Pancreas (tissue), 10 donors: Measurements from ENCODE around the gene SMCR8. TPM values are rescaled to one million over a fixed set of nuclear protein-coding genes. Genes with fewer than 3 reads are reported as not detected.

ENCODE experiments used
- ATAC-seq, 4 donors: fragments of 200-7000 bp; cut with Tn5 transposase; one replicate each; pipeline versions ENCODE4 v1.8.0 to v1.9.1; 2020; ENCODE audit warnings: mild to moderate bottlenecking in 4 of 4, moderate library complexity in 4 of 4
- DNase-seq, 6 donors: peaks; one replicate each; pipeline ENCODE4 v3.0.0-alpha.2; 2020
- FAIRE-seq: peaks from 2 replicates; lab custom pipeline; 2012; peaks lifted over from hg19 to GRCh38; lab: Jason Lieb, UNC
- H3K27ac ChIP-seq, 4 donors: fragments of 200-600 bp; sonication (generic); 1 replicate in 3 of 4; 2 replicates in 1 of 4; pipeline versions ENCODE4 v1.5.0 to v1.8.0; 2020
- H3K27me3 ChIP-seq, 4 donors: fragments of 200-600 bp; one replicate each; pipeline ENCODE4 v1.8.0; 2021
- H3K36me3 ChIP-seq, 3 donors: fragments of 200-600 bp; sonication (generic) in 1 of 3; one replicate each; pipeline versions ENCODE4 v1.5.0 to v1.8.0; 2020 to 2021
- H3K4me1 ChIP-seq, 3 donors: fragments of 200-600 bp; one replicate each; pipeline ENCODE4 v1.8.0; 2021
- H3K4me3 ChIP-seq, 4 donors: fragments of 200-600 bp; sonication (generic) in 2 of 4; one replicate each; pipeline versions ENCODE4 v1.5.0 to v1.8.0; 2020 to 2021
- H3K9me3 ChIP-seq, 4 donors: fragments of 200-600 bp; one replicate each; pipeline ENCODE4 v1.8.0; 2021
- WGBS, 2 donors: extraction: QIAGEN DNeasy Blood & Tissue Kit; methylation state at CpG; one replicate each; pipeline ENCODE4 v1.1.7; 2013; 5-methylcytosine and 5-hydroxymethylcytosine counted together
- intact Hi-C, 3 donors: fragments of 100-400 bp; cut with DNase I; formaldehyde crosslinking; loops; one replicate each; pipeline versions ENCODE4 v1.11.1 to v1.14.2; 2022
- polyA plus RNA-seq, 2 donors: library from polyadenylated mRNA; stranded (reverse); fragments of 200-250 nt; gene quantifications; one replicate each; pipeline ENCODE4 v1.2.3, GENCODE V29; 2013
- total RNA-seq, 6 donors: library from RNA; stranded (reverse); fragmentation: NEBNext Ultra II Directional in 4 of 6; extraction: Animal tissue kit (Norgen Biotek cat#: 25700) in 4 of 6; gene quantifications; one replicate each; pipeline versions ENCODE4 v1.2.1 to v1.2.4, GENCODE V29; 2021 to 2023
- TF ChIP-seq, protein P1 (sequence below), 4 donors: fragments of 200-600 bp; sonication (generic) in 3 of 4; IDR thresholded peaks; one replicate each; pipeline versions ENCODE4 v1.5.0 to v1.8.0; 2021; ENCODE audit warnings: antibody characterized with exemption in 4 of 4
- donor health status: healthy with polysubstance abuse.
- donor health status: DM: no; HTN: no; CAD: no; lungs with moderate emphysema.
- donor health status: DM: no; HTN: no; CAD: no.
- donor health status: control.
- donor health status: control.
- donor health status: Bipolar disorder and iron deficiency.
- donor health status: DM: yes; HTN: yes; CAD: no.
- donor health status: DM: no; HTN: no; CAD: no.
- donor health status: DM: no; HTN: no; CAD: no.
- donor health status: DM: yes; HTN: yes; CAD: no.

The SMCR8 gene
- total and polyA plus RNA-seq, 8 donors: 2.7 to 11.5 (median 5.9) TPM

DNA sequence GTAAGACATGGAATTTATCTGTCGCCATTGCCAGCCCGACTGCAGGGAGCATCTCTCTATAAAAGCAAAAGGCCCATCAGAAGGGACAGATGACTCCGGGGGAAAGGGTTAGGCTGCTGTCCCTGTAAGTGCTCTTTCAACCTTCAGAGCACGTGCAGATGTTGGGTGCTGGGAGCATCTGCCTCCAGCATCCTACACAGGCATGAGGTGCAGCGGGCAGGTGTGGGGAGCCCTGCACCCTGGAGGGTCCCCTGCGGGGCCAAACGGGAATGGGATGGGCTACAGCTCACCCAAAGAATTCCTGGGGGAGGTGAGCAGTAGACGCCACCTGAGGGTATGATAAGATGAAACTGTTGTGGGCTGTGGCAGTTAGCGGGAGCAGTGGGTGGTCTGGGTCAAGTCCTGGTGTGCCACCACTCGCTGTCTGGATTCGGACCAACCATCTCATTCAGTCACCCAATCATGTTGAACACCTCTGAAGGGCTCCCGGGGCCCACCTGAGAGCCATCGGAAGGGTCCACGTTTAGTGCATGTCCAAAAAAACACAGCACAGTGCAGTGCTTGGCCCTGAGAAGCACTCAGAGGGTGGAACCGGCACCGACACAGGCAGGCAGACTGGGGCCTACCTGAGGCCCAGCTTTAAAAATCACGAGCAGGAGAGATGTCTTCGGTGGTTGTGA is 3.8 kb downstream of the SMCR8 start:
- H3K4me1 ChIP-seq: peaks cover 30 to 38% (median 34%) of the 10 kb centered on the region in 3 donors
- 65 to 75% methylated on average over 18 of the region's 18 CpGs for whole genome bisulfite sequencing, 2 donors
- H3K4me3 ChIP-seq: no peak overlapping the region
- no peaks in the 10 kb centered on the region for H3K27me3 ChIP-seq
- H3K36me3 ChIP-seq: peaks cover 0 to 17% (median 0%) of the 10 kb centered on the region in 3 donors
- DNase-seq (peak in 1 of 6 donors; percentile 36), ATAC-seq (no peak), FAIRE-seq (no peak)
- no peak overlapping the region for H3K27ac ChIP-seq
- H3K9me3 ChIP-seq: no peaks in the 10 kb centered on the region
- TF ChIP-seq, protein P1, sequence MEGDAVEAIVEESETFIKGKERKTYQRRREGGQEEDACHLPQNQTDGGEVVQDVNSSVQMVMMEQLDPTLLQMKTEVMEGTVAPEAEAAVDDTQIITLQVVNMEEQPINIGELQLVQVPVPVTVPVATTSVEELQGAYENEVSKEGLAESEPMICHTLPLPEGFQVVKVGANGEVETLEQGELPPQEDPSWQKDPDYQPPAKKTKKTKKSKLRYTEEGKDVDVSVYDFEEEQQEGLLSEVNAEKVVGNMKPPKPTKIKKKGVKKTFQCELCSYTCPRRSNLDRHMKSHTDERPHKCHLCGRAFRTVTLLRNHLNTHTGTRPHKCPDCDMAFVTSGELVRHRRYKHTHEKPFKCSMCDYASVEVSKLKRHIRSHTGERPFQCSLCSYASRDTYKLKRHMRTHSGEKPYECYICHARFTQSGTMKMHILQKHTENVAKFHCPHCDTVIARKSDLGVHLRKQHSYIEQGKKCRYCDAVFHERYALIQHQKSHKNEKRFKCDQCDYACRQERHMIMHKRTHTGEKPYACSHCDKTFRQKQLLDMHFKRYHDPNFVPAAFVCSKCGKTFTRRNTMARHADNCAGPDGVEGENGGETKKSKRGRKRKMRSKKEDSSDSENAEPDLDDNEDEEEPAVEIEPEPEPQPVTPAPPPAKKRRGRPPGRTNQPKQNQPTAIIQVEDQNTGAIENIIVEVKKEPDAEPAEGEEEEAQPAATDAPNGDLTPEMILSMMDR (IDR thresholded peaks at IDR 0.05): no peak
- intact Hi-C loops: no loop called here

DNA sequence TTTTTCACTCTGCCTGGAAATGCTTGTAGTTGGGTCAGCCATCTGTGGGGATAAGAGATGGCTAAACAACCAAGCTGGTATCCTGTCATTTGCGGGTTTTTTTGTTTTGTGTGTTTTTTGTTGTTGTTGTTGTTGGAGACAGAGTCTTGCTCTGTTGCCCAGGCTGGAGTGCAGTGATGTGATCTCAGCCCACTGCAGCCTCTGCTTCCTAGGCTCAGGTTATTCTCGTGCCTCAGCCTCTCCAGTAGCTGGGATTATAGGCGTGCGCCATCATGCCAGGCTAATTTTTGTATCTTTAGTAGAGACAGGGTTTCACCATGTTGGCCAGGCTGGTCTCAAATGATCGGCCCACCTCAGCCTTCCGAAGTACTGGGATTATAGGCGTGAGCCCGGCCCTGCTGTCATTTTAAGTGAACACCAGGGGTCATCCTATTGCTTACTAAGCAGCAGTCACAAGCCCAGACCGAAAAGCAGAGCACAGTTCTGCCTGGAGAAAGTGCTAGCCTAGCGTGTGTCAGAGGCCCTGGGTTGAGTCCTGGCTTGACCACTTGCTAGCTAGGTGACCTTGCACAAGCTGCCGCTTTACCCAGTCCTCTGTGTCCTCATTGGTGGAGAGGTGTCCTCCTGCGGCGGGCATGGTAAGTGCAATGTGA is 4.6 kb downstream of the SMCR8 start:
- TF ChIP-seq, protein P1 (IDR thresholded peaks at IDR 0.05): no peak
- intact Hi-C loops: no loop called here
- FAIRE-seq (no peak), DNase-seq (no peak), ATAC-seq (no peak)
- H3K9me3 ChIP-seq: no peaks in the 10 kb centered on the region
- H3K4me1 ChIP-seq: peaks cover 30 to 36% (median 34%) of the 10 kb centered on the region in 3 donors
- H3K4me3 ChIP-seq: no peak overlapping the region
- H3K36me3 ChIP-seq: peaks cover 0 to 26% (median 0%) of the 10 kb centered on the region in 3 donors
- no peaks in the 10 kb centered on the region for H3K27me3 ChIP-seq
- WGBS, 2 donors: 55 to 66% methylated on average over 13 of the region's 13 CpGs
- no peak overlapping the region for H3K27ac ChIP-seq

DNA sequence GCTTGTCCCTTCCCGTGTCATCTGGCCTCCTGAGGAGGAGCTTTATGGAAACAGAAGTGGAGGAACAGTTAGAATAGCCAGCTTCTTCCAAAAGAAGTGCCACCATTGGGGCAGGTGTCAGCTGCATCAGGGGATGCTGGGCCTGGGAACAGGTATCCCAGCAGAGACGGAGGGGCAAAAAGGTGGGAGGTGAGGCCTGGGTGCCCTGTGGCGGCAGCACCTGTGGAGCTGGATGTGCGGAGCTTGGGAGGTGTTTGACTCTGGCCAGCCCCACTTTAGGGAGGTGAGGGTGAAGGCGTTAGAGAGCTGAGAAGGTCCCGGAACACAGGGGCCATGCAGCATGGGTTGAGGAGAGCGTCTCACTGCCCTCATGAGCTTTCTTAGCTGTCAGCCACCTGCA is 5.2 kb downstream of the SMCR8 start:
- H3K4me1 ChIP-seq: peaks cover 30 to 36% (median 34%) of the 10 kb centered on the region in 3 donors
- no peak overlapping the region for H3K27ac ChIP-seq

DNA sequence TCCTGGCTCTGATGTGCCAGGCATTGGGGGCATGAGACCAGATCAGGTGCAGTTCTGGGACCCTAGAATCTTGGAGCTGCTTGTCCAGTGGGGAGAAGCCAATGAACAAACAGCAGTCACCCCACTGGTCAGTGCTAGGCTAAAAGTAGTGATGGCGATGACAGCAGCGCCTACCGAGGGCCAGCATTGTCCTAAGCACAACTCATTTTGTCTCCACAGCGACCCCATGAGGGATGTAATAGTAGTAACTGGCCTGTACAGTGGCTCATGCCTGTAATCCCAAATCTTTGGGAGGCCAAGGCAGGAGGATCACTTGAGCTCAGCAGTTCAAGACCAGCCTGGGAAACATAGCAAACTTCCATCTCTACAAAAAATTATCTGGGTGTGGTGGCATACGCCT is 6.2 kb downstream of the SMCR8 start:
- no peak for ATAC-seq
- no peak overlapping the region for H3K27ac ChIP-seq
- H3K36me3 ChIP-seq: peaks cover 0 to 35% (median 0%) of the 10 kb centered on the region in 3 donors

More for the DNA sequence above, 5.2 kb downstream of the SMCR8 start:
- intact Hi-C loops: no loop called here
- Histone ChIP-seq H3K9me3 (no peaks in the 10 kb centered on the region), H3K36me3 (peaks cover 0 to 31% (median 0%) of the 10 kb centered on the region in 3 donors), H3K4me3 (no peak overlapping the region), H3K27me3 (no peaks in the 10 kb centered on the region)
- DNase-seq: peak in 1 of 6 donors; percentile 38
- TF ChIP-seq, protein P1 (IDR thresholded peaks at IDR 0.05): no peak
- no peak for ATAC-seq
- WGBS, 2 donors: 81 to 85% methylated on average over 7 of the region's 7 CpGs
- no peak for FAIRE-seq

More for the DNA sequence above, 6.2 kb downstream of the SMCR8 start:
- DNase-seq (no peak), FAIRE-seq (no peak)
- peaks cover 23 to 31% (median 30%) of the 10 kb centered on the region in 3 donors for H3K4me1 ChIP-seq
- H3K4me3 ChIP-seq: no peak overlapping the region
- 78 to 80% methylated on average over 5 of the region's 5 CpGs for WGBS, 2 donors
- no peaks in the 10 kb centered on the region for H3K9me3 ChIP-seq
- TF ChIP-seq, protein P1 (IDR thresholded peaks at IDR 0.05): no peak
- intact Hi-C loops: no loop called here
- no peaks in the 10 kb centered on the region for H3K27me3 ChIP-seq
